SK-N-SH (cell line): ENCODE measurements around the gene PSMG4. TPM values are rescaled to one million over a fixed set of nuclear protein-coding genes. Genes with fewer than 3 reads are reported as not detected.

Experiments
- CTCF ChIA-PET: fragments of 300-600, 350-600 bp; formaldehyde crosslinking; extraction: SDS; loops from one replicate; lab custom pipeline; 2021; lab: Yijun Ruan, JAX
- POLR2A ChIA-PET: fragments of 350-600 bp; sonication (Branson Sonifier 250); formaldehyde crosslinking; extraction: SDS; loops from one replicate; lab custom pipeline; 2020; ENCODE audit warnings: antibody characterized with exemption, inconsistent platforms; lab: Yijun Ruan, JAX
- DNase-seq: peaks from one replicate; pipeline ENCODE4 v3.0.0; 2012
- H2AFZ ChIP-seq: fragments of 200-600 bp; sonication (generic); 2 replicates; pipeline ENCODE4 v1.8.1; 2016; ENCODE audit warnings: antibody characterized with exemption, mild to moderate bottlenecking, low read depth
- H3F3A ChIP-seq: fragments of 200-600 bp; sonication (generic); replicated peaks from 2 replicates; pipeline ENCODE3; 2016; ENCODE audit warnings: antibody characterized with exemption, mild to moderate bottlenecking; ENCODE audit not compliant: insufficient read depth
- H3K27ac ChIP-seq, 2 experiments: fragments of 200-500 bp in 1 of 2; fragments of 200-600 bp in 1 of 2; sonication (Bioruptor generic) in 1 of 2; sonication (generic), shearing (Covaris generic) in 1 of 2; 2 replicates each; pipeline versions ENCODE4 v1.5.1 to v1.6.1; 2014 to 2016; ENCODE audit warnings: low read depth in 2 of 2, inconsistent platforms in 1 of 2, low read length in 1 of 2, mild to moderate bottlenecking in 1 of 2, mixed read lengths in 1 of 2
- H3K27me3 ChIP-seq: fragments of 200-600 bp; sonication (generic), shearing (Covaris generic); 2 replicates; pipeline ENCODE4 v1.6.1; 2016; ENCODE audit warnings: mixed run types; ENCODE audit not compliant: insufficient read depth
- H3K36me3 ChIP-seq, 2 experiments: fragments of 200-500 bp in 1 of 2; fragments of 200-600 bp in 1 of 2; sonication (Bioruptor generic) in 1 of 2; sonication (generic) in 1 of 2; replicated peaks in 1 of 2; 2 replicates each; pipeline versions ENCODE3 to v1.5.1; 2014 to 2016; ENCODE audit warnings: low read length in 1 of 2, mild to moderate bottlenecking in 1 of 2; ENCODE audit not compliant: insufficient read depth in 2 of 2, control insufficient read depth in 1 of 2
- H3K4me1 ChIP-seq, 2 experiments: fragments of 200-500 bp in 1 of 2; fragments of 200-600 bp in 1 of 2; sonication (Bioruptor generic) in 1 of 2; sonication (generic), shearing (Covaris generic) in 1 of 2; 2 replicates each; pipeline versions ENCODE4 v1.5.1 to v1.6.1; 2014 to 2016; ENCODE audit warnings: low read depth in 1 of 2, low read length in 1 of 2, mixed run types in 1 of 2; ENCODE audit not compliant: insufficient read depth in 2 of 2, control insufficient read depth in 1 of 2
- H3K4me2 ChIP-seq: fragments of 200-600 bp; sonication (generic), shearing (Covaris generic); 2 replicates; pipeline ENCODE4 v1.6.1; 2017; ENCODE audit warnings: mixed run types
- H3K4me3 ChIP-seq, 2 experiments: fragments of 200-500 bp in 1 of 2; fragments of 200-600 bp in 1 of 2; sonication (Bioruptor generic) in 1 of 2; sonication (generic), shearing (Covaris generic) in 1 of 2; 2 replicates each; pipeline versions ENCODE4 v1.5.1 to v1.8.1; 2014 to 2016; ENCODE audit warnings: low read depth in 2 of 2, inconsistent platforms in 1 of 2, low read length in 1 of 2, mild to moderate bottlenecking in 1 of 2, mixed read lengths in 1 of 2, moderate library complexity in 1 of 2
- H3K79me2 ChIP-seq: fragments of 200-600 bp; sonication (generic); 2 replicates; pipeline ENCODE4 v1.8.1; 2017; ENCODE audit warnings: mild to moderate bottlenecking; ENCODE audit not compliant: insufficient read depth
- H3K9ac ChIP-seq: fragments of 200-600 bp; sonication (generic); 2 replicates; pipeline ENCODE4 v1.6.1; 2017; ENCODE audit warnings: mixed run types
- H3K9me2 ChIP-seq: fragments of 200-600 bp; sonication (generic); 2 replicates; pipeline ENCODE4 v1.6.1; 2017; ENCODE audit warnings: mixed run types
- H3K9me3 ChIP-seq: fragments of 200-600 bp; sonication (generic); 2 replicates; pipeline ENCODE4 v1.6.1; 2017; ENCODE audit warnings: mixed run types, mild to moderate bottlenecking, moderate library complexity
- H4K20me1 ChIP-seq: fragments of 200-600 bp; sonication (generic); 2 replicates; pipeline ENCODE4 v1.6.1; 2017; ENCODE audit warnings: mild to moderate bottlenecking, mixed run types; ENCODE audit not compliant: insufficient read depth
- CHD2 ChIP-seq: fragments of 150-350 bp; IDR thresholded peaks from 2 replicates; pipeline ENCODE4 v1.6.1; 2018; ENCODE audit warnings: low read length; ENCODE audit not compliant: partially characterized antibody
- ELF1 ChIP-seq: IDR thresholded peaks from 2 replicates; pipeline ENCODE4 v1.4.0; 2012
- GATA2 ChIP-seq: sonication (generic); formaldehyde crosslinking; IDR thresholded peaks from 2 replicates; pipeline ENCODE4 v1.5.0; 2020; ENCODE audit warnings: mild to moderate bottlenecking, missing genetic modification reagents
- MEF2A ChIP-seq: IDR thresholded peaks from 2 replicates; pipeline ENCODE4 v1.4.0; 2012; ENCODE audit warnings: low read depth, borderline replicate concordance
- MXI1 ChIP-seq: IDR thresholded peaks from 2 replicates; pipeline ENCODE4 v1.6.1; 2012; ENCODE audit warnings: mild to moderate bottlenecking, low read depth, low read length, improper control_type of control experiment
- NFIC ChIP-seq: IDR thresholded peaks from 2 replicates; pipeline ENCODE4 v1.4.0; 2012; ENCODE audit warnings: borderline replicate concordance
- PBX3 ChIP-seq: IDR thresholded peaks from 2 replicates; pipeline ENCODE4; 2012
- POLR2AphosphoS5 ChIP-seq: IDR thresholded peaks from 2 replicates; pipeline ENCODE4 v1.6.1; 2012; ENCODE audit warnings: low read depth, low read length
- SMC3 ChIP-seq: IDR thresholded peaks from 2 replicates; pipeline ENCODE4 v1.6.1; 2012; ENCODE audit warnings: low read depth, low read length, improper control_type of control experiment
- TAF1 ChIP-seq: IDR thresholded peaks from 2 replicates; pipeline ENCODE4 v1.6.1; 2012; ENCODE audit warnings: low read depth, mild to moderate bottlenecking, low read length, moderate library complexity, borderline replicate concordance
- TCF12 ChIP-seq: IDR thresholded peaks from 2 replicates; pipeline ENCODE4 v1.4.0; 2012
- USF1 ChIP-seq: IDR thresholded peaks from 2 replicates; pipeline ENCODE4 v1.4.0; 2012; ENCODE audit warnings: low read depth, borderline replicate concordance
- YY1 ChIP-seq: IDR thresholded peaks from 2 replicates; pipeline ENCODE4 v1.4.0; 2012; ENCODE audit warnings: low read depth, mild to moderate bottlenecking
- WGBS: methylation state at CpG from one replicate; pipeline ENCODE4 v1.1.6; 2017; ENCODE audit warnings: low lambda C conversion rate; 5-methylcytosine and 5-hydroxymethylcytosine counted together
- polyA plus RNA-seq, 3 experiments: library from polyadenylated mRNA; depleted of rRNA; stranded (reverse); fragments of >200 nt; gene quantifications; 2 replicates each; pipeline ENCODE4 v1.2.3, GENCODE V29; 2012
- TF ChIP-seq, protein P1 (sequence below): IDR thresholded peaks from 2 replicates; pipeline ENCODE4 v1.4.0; 2012; ENCODE audit warnings: low read depth, borderline replicate concordance

The PSMG4 gene
- polyA plus RNA-seq, 1 of the 3 experiments (the other 2 are of a cell fraction): 61.3 TPM

GRCh38 chr6:3312604-3313231 is 54.0 kb downstream of the PSMG4 start:
- DNase-seq: peak; percentile 50
- 19% methylated on average over 6 of the region's 11 CpGs for WGBS

GRCh38 chr6:3314176-3314575 is 55.4 kb downstream of the PSMG4 start:
- TF ChIP-seq YY1 (no peak), SMC3 (no peak), CHD2 (no peak), MEF2A (no peak), PBX3 (no peak), GATA2 (CRISPR knock-in tag) (no peak), NFIC (no peak), ELF1 (no peak), TCF12 (no peak), POLR2AphosphoS5 (no peak), USF1 (no peak)
- TF ChIP-seq, protein P1, sequence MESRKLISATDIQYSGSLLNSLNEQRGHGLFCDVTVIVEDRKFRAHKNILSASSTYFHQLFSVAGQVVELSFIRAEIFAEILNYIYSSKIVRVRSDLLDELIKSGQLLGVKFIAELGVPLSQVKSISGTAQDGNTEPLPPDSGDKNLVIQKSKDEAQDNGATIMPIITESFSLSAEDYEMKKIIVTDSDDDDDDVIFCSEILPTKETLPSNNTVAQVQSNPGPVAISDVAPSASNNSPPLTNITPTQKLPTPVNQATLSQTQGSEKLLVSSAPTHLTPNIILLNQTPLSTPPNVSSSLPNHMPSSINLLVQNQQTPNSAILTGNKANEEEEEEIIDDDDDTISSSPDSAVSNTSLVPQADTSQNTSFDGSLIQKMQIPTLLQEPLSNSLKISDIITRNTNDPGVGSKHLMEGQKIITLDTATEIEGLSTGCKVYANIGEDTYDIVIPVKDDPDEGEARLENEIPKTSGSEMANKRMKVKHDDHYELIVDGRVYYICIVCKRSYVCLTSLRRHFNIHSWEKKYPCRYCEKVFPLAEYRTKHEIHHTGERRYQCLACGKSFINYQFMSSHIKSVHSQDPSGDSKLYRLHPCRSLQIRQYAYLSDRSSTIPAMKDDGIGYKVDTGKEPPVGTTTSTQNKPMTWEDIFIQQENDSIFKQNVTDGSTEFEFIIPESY: no peak
- Histone ChIP-seq H3K9me2 (no peaks in the 10 kb centered on the region), H2AFZ (no peak overlapping the region), H3K36me3 (no peaks in the 10 kb centered on the region), H3K4me2 (no peak overlapping the region), H3K4me1 (peaks cover 0 to 6% of the 10 kb centered on the region in 2 experiments; a peak in 1 of 4 replicates), H4K20me1 (no peaks in the 10 kb centered on the region), H3K9ac (no peak overlapping the region), H3K4me3 (no peak overlapping the region), H3K27me3 (peaks cover 73% of the 10 kb centered on the region), H3K27ac (no peak overlapping the region), H3K9me3 (no peaks in the 10 kb centered on the region), H3F3A (no peaks in the 10 kb centered on the region), H3K79me2 (no peaks in the 10 kb centered on the region)
- DNase-seq: no peak
- POLR2A ChIA-PET: no interaction called here
- CTCF ChIA-PET: no interaction called here
- 83% methylated on average over 6 of the region's 7 CpGs for WGBS

More at GRCh38 chr6:3312604-3313231, 54.0 kb downstream of the PSMG4 start:
- H3K9me2 ChIP-seq: no peaks in the 10 kb centered on the region
- H3K9ac ChIP-seq: no peak overlapping the region
- no peaks in the 10 kb centered on the region for H4K20me1 ChIP-seq
- no peaks in the 10 kb centered on the region for H3K36me3 ChIP-seq
- H3K27ac ChIP-seq: no peak overlapping the region
- ChIA-PET CTCF (no interaction called here), POLR2A (no interaction called here)
- no peaks in the 10 kb centered on the region for H3K9me3 ChIP-seq
- TF ChIP-seq MXI1 (0 out of 2 replicates have a peak, but pooled peaks have one; percentile 40), TAF1 (no peak)
- no peak overlapping the region for H3K4me2 ChIP-seq
- H3K4me1 ChIP-seq: peaks cover 0 to 6% of the 10 kb centered on the region in 2 experiments; a peak in 1 of 4 replicates
- H2AFZ ChIP-seq: no peak overlapping the region
- no peaks in the 10 kb centered on the region for H3K79me2 ChIP-seq
- peaks cover 71% of the 10 kb centered on the region for H3K27me3 ChIP-seq
- no peak overlapping the region for H3K4me3 ChIP-seq
- H3F3A ChIP-seq: no peaks in the 10 kb centered on the region
